ENCODE measurements around the gene CFAP44.
A peak's percentile ranks its signal among the peaks of the same experiment; 100 is the strongest.
"Not testable (repeated sequence)": the region's sequence is repeated elsewhere in the genome, so short reads cannot be mapped to it uniquely, and the experiment has no call there.

CFAP44 gene

DNA sequence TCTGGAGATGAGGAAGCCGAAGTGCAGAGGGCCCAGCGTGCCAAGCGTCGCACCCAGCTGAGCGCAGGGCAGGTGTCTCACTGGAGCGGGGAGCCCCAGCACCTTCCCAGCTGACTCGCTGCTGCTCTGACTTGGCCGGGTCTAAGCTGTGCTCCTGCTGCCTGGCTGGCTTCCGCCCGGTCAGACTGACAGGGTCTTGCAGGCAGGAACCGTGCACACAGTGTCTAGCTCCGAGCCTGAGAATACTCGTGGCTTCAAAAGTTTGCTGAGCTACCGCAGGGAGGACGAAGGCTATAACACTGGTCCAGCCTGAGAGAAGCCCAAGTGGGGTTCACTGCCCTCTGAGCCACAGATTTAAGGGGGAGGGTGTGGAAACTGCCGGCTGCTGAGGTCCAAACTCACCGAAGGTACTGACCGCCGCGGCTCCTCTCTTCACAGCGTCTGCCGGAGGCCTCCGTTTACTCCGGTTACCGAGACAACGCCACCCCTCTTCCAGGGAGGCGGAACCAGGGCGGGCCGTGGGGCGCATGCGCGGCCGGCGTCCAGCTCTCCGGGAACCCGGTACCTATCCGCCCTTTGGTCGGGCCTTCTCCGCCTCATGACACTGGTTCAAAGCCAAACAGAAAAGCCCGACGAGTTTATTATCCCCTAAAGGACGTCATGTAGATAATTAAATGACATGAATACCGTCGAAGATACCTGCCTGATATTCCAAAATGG lies at the start of gene CFAP44:
Gene CFAP44, minus strand, starts transcription at position 443 of the 720 bp plus-strand sequence. CDS start 7,829 bp downstream, outside the sequence.
- no peak for DNase-seq (ENCODE audit: insufficient read length, low spot score)
- no peak for FAIRE-seq

GRCh38 chr3:113485161-113485609 lies 43.9 kb upstream of the CFAP44 start:
- FAIRE-seq: no peak
- DNase-seq (ENCODE audit: insufficient read length, low spot score): no peak

GRCh38 chr3:113468539-113468938 lies 27.2 kb upstream of the CFAP44 start:
- no peak for FAIRE-seq

DNA sequence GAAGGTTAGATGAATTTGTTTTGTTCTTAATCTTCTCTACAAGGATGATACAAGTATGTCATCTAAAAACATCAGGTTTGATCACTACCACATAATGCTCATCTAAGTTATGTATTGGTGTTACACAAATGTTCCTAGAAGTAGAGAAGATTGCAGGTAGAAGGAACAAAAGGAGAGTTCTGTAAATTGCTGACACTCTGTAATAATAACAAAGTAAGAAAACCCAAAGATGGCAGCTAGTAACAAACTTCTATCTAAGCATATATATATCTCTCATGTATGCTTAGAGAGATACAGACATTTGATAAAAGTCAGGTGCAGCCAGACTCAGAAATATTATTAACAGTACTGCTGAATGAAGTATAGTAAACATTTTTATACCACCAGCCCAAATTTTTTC lies 20.2 kb upstream of the CFAP44 start:
- no peak for FAIRE-seq
- no peak for DNase-seq (ENCODE audit: insufficient read length, low spot score)

More at GRCh38 chr3:113468539-113468938, 27.2 kb upstream of the CFAP44 start:
- no peak for DNase-seq (ENCODE audit: insufficient read length, low spot score)

- DNase-seq (ENCODE audit: insufficient read length, low spot score); FAIRE-seq: not testable (repeated sequence)
Measured at GRCh38 chr3:113458554-113458953, 17.3 kb upstream of the CFAP44 start.

- DNase-seq (ENCODE audit: insufficient read length, low spot score) (no peak), FAIRE-seq (no peak)
Measured at GRCh38 chr3:113455446-113455845, 14.2 kb upstream of the CFAP44 start.

DNA sequence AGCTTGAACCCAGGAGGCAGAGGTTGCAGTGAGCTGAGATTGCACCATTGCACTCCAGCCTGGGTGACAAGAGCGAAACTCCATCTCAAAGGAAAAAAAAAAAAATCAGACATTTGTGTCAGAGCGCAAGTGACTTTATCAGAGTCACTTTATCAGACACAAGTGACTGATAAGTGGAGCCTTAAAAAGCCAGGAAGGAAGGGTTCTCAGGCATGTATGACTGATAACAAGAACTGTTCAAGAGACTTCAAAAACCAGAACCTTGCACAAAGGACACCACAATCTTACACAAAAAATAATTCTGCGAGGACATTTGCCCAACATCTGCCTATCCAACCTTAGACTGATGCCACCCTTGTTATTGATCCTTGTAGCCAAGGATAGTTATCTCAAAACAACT lies 13.3 kb upstream of the CFAP44 start:
- FAIRE-seq (no peak), DNase-seq (ENCODE audit: insufficient read length, low spot score) (no peak)

- DNase-seq (ENCODE audit: insufficient read length, low spot score) (no peak), FAIRE-seq (no peak)
Measured at GRCh38 chr3:113454057-113454456, 12.8 kb upstream of the CFAP44 start.

GRCh38 chr3:113450911-113451310 lies 9.6 kb upstream of the CFAP44 start:
- FAIRE-seq (no peak), DNase-seq (ENCODE audit: insufficient read length, low spot score) (no peak)

DNA sequence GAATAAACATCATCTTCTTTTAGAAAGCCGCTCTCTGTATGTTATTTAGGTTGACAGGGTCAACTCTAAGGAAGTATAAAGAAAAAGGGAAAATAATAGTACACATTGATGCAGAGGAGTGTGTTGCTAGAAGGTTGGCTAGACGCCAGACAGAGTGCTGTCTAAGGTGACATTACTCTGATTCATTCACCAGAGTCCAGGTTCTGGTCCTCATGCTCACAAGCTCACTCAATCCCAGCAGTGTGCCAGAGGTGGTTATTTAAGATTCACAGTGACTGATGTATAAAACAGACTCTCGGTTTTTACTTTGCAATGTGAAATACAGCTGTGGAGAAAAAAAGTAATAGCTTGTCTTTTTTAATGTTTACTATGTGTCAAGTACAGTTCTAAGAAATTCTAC lies 1.7 kb downstream of the CFAP44 start:
- FAIRE-seq (no peak), DNase-seq (ENCODE audit: insufficient read length, low spot score) (no peak)

GRCh38 chr3:113438224-113438623 lies 3.1 kb downstream of the CFAP44 start:
- peak; percentile 23 for FAIRE-seq

DNA sequence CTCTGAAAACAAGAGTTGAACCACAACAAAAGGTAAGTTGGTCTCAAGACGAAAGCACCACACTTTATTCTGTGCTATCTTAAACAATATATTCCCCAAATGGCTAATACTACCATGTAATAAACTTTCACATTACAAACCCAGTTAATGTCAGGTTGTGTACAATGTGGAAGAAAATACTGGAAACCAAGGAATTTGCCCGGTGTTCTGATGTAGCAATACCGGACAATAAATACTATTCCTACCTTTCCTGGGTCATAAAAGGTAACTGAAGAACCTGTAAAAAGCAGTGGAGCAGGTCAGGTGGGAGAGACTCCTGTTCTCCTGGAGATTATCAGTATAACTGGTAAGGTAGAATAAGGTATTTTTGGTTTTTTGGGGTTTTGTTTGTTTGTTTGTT lies 3.9 kb downstream of the CFAP44 start:
- DNase-seq (ENCODE audit: insufficient read length, low spot score) (no peak), FAIRE-seq (no peak)

More at GRCh38 chr3:113438224-113438623, 3.1 kb downstream of the CFAP44 start:
- no peak for DNase-seq (ENCODE audit: insufficient read length, low spot score)

GRCh38 chr3:113436809-113437208 lies 4.5 kb downstream of the CFAP44 start:
- FAIRE-seq (no peak), DNase-seq (ENCODE audit: insufficient read length, low spot score) (no peak)

DNA sequence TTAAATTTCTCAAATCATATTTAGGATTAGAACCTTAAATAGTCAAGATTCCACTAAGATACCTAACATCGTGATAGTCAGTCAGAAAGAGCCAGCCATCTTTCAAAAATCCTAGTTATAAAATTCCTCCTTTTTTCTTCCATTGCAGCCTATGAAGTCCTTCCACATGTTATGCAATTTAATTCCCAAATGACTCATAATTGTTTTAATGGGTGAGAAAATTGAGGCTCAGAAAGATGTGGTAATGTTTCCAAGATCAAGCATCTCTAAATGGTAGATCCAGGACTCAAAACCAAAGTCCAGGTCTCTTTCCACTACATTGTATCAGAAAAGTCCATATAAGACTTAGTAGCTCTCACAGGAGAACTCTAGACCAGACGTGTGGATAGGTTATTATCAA lies 9.5 kb downstream of the CFAP44 start:
- DNase-seq (ENCODE audit: insufficient read length, low spot score) (no peak), FAIRE-seq (no peak)

DNA sequence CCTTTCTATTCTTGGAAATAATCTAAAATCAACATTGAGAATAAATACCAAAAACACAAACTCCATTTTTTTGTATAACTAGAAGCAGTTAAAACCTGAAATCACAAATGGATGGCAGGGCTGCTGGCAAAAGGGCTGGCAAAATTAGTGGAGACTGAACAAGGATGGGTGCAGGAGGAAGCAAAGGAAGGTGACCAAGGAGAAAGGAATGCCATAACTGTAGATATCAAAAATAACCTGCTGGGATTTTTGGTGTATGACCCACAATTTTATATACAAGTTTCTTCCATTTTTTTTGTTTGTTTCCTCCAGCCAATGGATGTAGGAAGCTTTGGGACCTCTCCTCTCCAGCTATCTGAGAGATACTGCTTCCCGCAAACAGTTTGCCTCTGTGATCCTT lies 12.7 kb downstream of the CFAP44 start:
- no peak for FAIRE-seq
- no peak for DNase-seq (ENCODE audit: insufficient read length, low spot score)

DNA sequence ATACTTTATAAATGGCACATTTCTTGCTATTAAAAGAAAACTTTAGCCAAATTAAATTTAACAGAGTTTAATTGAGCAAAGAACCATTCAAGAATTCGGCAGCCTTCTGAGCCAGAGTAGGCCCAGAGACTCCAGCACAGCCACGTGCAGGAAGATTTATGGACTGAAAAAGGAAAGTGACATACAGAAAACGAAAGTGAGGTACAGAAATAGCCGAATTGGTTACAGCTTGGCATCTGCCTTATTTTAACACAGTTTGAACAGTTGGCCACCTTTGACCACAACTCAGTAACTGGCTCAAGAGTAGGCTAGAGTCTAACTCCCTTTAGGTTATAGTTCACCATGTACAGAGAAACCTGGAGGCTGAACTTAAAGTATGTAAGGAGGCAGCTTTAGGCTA lies 17.6 kb downstream of the CFAP44 start:
- FAIRE-seq: peak; percentile 9
- DNase-seq (ENCODE audit: insufficient read length, low spot score): no peak

GRCh38 chr3:113421082-113421481 lies 20.2 kb downstream of the CFAP44 start:
- no peak for DNase-seq (ENCODE audit: insufficient read length, low spot score)
- FAIRE-seq: no peak

DNA sequence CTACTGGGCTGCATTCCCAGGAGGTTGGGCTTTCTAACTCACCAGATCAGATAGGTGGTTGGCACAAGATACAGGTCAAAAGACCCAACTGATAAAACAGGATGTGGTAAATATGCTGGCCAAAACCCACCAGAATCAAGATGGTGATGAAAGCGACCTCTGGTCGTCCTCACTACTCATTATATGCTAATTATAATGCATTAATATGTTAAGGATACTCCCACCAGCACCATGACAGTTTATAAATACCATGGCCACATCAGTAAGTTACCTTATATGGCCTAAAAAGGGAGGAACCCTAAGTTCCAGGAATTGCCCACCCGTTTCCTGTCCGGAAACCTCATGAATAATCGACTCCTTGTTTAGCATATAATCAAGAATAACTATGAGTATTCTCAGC lies 31.6 kb downstream of the CFAP44 start:
- DNase-seq (ENCODE audit: insufficient read length, low spot score) (no peak), FAIRE-seq (no peak)

DNA sequence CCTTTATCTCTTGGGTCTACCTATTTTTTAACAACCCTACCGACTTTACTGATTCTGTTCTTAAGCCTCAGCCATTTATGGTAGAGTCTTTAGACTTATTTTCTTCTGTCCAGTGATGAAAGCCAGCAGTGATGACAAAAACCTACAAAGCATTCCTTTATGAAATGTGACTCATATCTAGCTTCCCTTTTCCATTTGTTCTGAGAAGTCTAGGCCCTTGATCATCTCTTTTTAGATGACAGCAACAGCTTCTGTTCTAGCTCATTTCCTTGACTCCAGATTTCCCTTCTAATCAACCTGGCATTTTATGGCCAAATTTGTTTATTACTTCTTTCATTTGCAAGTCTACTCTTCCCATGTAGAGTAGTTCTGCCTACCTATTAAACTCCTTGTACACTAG lies 36.1 kb downstream of the CFAP44 start:
- no peak for DNase-seq (ENCODE audit: insufficient read length, low spot score)
- no peak for FAIRE-seq

DNA sequence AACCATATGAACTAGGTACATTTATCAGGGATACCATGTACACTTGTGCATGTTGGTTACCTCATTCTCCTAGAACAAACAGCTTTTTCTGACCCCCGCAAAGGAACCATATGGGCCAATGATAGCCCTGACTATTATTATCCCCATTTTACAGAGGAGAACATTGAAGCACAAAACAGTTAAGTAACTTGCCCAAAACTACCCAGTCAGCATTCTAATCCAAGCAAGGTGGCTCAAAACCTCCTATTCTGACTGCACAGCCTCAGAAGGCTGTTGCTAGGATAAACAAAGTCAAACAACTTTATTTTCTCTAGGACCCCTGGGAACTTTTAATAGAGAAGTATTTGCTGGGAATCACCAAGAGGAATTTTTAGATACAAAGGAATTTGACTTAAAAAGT lies 36.7 kb downstream of the CFAP44 start:
- DNase-seq (ENCODE audit: insufficient read length, low spot score): no peak

More for the DNA sequence above, 36.7 kb downstream of the CFAP44 start:
- no peak for FAIRE-seq

All from HTR-8/SVneo (cell line).